Measurements from ENCODE around the gene ELMO1.
"Not testable (repeated sequence)": the region's sequence is repeated elsewhere in the genome, so short reads cannot be mapped to it uniquely, and the experiment has no call there.

Gene ELMO1

GRCh38 chr7:37173670-37174069 is 275.0 kb downstream of the ELMO1 start:
- DNase-seq, result no peak

- no peak for DNase-seq
Observed at GRCh38 chr7:37162106-37162505, 286.6 kb downstream of the ELMO1 start.

DNA sequence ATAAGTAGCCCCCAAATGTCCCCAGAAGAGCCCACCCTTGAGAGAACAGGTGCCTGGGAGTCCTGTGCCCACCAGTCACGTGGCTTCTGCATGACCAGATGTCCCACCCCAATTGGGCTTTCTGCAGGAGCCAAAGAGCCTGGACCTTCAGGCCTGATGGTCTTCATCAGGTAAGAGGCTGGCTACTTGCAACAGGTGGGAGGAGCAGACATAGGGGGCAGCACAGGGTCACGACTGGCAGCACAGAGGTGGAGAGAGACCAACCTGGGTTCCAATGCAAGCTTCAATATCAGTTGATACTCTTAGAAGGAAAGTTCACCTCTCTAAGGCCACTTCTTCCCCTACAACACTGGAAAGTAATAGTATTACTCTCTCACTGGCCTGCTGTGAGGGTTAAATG is 288.0 kb downstream of the ELMO1 start:
- no peak for DNase-seq

- no peak for DNase-seq
Observed at GRCh38 chr7:37153376-37153775, 295.3 kb downstream of the ELMO1 start.

DNA sequence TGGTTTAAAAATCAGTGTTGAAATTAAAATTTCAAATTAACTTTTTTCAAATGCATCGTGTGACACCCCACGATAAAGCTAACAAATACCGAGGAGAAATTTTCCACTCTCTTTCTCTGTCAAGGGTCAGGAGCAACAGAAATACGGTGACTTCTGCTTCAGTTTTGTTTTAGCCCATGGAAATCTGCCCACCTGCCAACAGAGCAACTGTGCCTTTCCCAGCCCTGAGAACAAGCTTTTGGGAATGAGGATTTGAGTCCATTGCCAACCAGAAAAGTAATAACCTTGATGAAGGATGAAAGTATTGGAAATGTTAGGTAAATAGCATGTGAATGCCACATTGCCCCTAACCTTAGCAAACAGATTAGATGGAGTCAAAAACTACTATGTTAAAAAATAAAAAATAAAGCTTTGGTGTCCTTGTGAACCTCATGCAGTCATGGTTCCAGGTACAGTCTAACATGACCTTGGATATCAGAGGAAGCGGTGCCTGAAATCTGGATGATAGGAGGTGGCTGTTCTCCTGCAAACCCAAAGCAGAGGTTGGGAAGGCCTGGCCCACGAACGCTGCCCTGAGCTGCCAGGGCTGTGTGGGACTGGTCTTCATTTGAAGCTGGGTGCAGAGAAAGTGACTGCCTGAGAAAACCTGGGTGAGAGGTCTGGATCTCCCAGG is 296.8 kb downstream of the ELMO1 start:
- no peak for DNase-seq

- no peak for DNase-seq
Observed at GRCh38 chr7:37150856-37151255, 297.8 kb downstream of the ELMO1 start.

DNA sequence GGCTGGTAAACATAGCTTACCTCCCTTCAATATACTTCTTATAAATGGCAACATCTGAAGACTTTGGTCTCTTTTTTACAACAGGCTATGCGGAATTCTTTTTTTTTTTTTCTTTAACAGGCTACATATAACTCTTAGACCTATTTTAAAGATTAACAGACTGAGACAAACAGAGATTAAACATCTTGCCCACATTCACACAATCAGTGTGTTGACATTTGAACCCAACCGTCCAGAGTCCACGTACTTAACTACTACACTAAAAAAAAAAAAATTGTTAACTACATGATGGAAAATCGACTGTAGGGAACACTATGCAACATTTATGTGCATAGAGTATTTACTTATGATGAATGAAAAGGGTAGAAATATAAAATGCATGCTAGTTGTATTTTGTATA is 298.5 kb downstream of the ELMO1 start:
- no peak for DNase-seq

GRCh38 chr7:37149773-37150124 is 298.9 kb downstream of the ELMO1 start:
- DNase-seq, result no peak

- no peak for DNase-seq
Observed at GRCh38 chr7:37149051-37149772, 299.5 kb downstream of the ELMO1 start.

- DNase-seq, result no peak
Observed at GRCh38 chr7:37145682-37146081, 303.0 kb downstream of the ELMO1 start.

DNA sequence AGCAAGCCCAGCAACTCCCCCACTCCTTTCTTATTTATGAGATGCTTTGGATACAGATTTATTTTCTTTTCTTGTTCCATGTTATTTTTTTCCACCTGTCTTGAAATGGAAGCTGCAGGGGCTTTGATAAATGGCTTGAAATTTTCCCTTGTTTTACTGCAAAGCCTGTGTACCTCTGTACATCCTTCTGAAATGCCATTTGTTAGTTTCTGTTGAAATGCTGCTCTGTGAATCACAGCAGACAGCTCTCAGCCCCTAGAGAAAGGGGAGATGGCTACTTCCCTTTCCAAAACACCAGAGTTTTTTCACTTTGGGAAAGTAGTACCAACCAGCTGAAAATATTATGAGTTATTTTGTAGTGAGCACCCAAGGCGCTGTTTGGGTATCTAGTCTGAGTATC is 304.2 kb downstream of the ELMO1 start:
- no peak for DNase-seq

- no peak for DNase-seq
Observed at GRCh38 chr7:37142958-37143357, 305.7 kb downstream of the ELMO1 start.

- no peak for DNase-seq
Observed at GRCh38 chr7:37141742-37142141, 306.9 kb downstream of the ELMO1 start.

GRCh38 chr7:37133902-37134301 is 314.8 kb downstream of the ELMO1 start:
- not testable (repeated sequence) for DNase-seq

DNA sequence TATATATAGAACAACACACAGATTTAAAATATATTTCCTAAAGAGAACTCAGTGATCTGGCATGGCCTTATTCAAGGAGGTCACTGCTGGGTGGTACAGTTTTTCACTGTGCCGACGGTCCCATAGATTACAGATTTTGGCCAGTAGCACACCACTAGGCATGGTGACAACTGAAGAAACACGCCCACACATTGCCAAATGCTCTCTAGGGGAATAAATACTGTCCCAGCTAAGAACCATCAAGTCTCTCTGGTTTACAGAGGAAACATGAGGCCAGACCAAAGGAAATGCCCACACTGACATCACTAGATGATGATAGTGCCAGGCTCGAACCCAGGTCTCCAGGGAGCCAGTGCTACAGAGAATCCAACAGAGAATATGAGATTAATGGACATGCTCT is 316.8 kb downstream of the ELMO1 start:
- DNase-seq, result no peak

- DNase-seq, result no peak
Observed at GRCh38 chr7:37129035-37129425, 319.6 kb downstream of the ELMO1 start.

DNA sequence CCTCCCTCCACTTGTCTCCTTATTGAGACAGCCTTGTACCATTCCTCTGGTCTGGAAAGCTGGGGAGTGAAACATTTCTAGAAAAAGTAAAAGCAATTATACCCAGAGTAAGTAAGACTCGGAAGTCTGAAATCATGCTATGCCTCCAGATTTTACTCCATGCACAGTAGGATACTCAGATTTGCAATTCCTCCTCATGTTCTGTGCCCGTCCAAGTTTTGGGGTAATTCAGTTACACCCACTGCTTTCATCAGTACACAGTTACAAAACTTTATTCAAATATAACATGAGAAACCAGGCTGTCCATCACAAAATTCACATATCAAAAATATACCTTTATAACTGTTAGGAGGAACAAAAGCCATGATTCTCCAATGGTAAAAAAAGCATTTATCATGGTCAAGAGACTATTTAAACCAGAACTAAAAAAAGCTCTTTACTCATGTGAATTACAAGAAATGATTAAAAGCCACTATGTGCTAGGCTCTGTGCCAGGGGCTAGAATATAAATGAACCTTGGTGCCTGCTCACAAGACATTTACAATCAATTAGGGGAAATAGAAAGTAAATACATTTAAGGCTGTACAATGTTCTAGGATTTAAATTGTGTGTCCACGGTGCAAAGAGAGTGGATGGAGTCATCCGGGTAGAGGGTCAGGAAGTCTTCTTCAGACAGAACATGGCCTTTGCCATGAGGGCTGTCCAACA is 320.2 kb downstream of the ELMO1 start:
- DNase-seq, result no peak

- DNase-seq, result no peak
Observed at GRCh38 chr7:37119296-37119860, 329.3 kb downstream of the ELMO1 start.

GRCh38 chr7:37118004-37118403 is 330.7 kb downstream of the ELMO1 start:
- DNase-seq, result no peak

DNA sequence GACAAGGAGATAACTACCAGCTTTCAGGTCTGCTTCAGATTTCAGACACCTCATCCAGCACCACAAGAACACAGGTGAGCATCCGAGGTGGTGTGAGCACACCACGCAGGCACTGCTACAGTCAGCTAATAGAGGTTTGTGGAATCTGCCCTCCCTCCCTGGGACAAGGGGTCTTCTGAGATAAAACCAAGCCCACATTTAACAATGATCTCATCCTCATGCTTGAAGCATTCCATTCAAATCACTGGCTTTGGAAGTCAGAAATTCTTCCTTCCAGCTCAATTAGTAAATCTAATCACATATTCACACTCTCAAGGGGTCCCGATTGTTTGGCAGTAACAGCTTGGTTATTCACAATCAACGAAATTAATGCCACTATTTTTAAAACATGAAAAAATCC is 331.4 kb downstream of the ELMO1 start:
- no peak for DNase-seq

- DNase-seq, result no peak
Observed at GRCh38 chr7:37116093-37116701, 332.5 kb downstream of the ELMO1 start.

DNA sequence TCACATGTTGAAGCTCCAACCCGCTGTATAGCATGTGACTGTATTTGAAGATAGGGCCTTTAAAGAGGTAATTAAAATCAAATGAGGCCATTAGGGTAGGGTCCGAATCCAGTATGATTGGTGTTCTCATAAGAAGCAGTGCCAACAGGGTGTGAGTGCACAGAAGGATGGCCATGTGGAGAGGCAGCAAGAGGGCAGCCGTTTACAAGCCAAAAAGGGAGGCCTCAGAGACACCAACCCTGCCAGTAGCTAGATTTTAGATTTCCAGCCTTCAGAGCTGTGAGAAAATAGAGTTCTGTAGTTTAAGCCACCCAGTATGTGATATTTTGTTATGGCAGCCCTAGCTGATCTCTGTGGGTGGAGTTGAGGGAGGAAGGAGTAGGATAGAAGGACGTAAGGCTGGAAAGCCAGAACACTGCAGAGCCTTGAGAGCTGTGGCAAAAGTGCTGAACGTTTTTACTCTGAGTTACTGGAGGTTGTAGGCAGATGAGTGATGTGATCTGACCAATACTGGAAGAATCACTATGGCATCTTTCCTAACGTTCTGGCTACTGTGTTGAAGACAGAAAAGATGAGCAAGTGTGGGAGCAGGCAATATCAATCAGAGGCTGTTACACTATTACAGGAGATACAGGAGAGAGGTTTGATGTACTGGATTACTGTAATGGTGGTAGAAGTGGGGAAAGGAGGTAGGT is 334.9 kb downstream of the ELMO1 start:
- no peak for DNase-seq

GRCh38 chr7:37112876-37113275 is 335.8 kb downstream of the ELMO1 start:
- no peak for DNase-seq

All from activated effector memory CD4-positive, alpha-beta T cell treated with anti-CD3 and anti-CD28 coated beads, Interleukin-2, amount 50 U/mL, for 16 hours (primary cell).